Activated naive CD4-positive, alpha-beta T cell treated with anti-CD3 and anti-CD28 coated beads for 36 hours (primary cell): Measurements from ENCODE around the gene LDLRAD4. TPM values are rescaled to one million over a fixed set of nuclear protein-coding genes. Genes with fewer than 3 reads are reported as not detected.

Experiments used
- CTCF ChIA-PET: fragments of 350-600 bp; sonication (Branson Sonifier 250); formaldehyde crosslinking; loops from one replicate; lab custom pipeline; 2021; ENCODE audit warnings: antibody characterized with exemption; lab: Charles Lee
- DNase-seq: peaks from one replicate; pipeline ENCODE4 v3.0.0-alpha.2; 2020
- H3K27ac Mint-ChIP-seq: one replicate; pipeline ENCODE4 v1.8.0; 2021; ENCODE audit warnings: mild to moderate bottlenecking, mixed read lengths
- H3K27me3 Mint-ChIP-seq: one replicate; pipeline ENCODE4 v1.8.0; 2021; ENCODE audit warnings: low read depth, mixed read lengths
- H3K36me3 Mint-ChIP-seq: one replicate; pipeline ENCODE4 v1.8.0; 2021; ENCODE audit warnings: low read depth, mixed read lengths
- H3K4me1 Mint-ChIP-seq: one replicate; pipeline ENCODE4 v1.8.0; 2021; ENCODE audit warnings: low read depth, mixed read lengths
- H3K4me3 Mint-ChIP-seq: one replicate; pipeline ENCODE4 v1.8.0; 2021; ENCODE audit warnings: mild to moderate bottlenecking, moderate library complexity, mixed read lengths
- H3K9me3 Mint-ChIP-seq: one replicate; pipeline ENCODE4 v1.8.0; 2021; ENCODE audit warnings: mixed read lengths
- intact Hi-C: fragments of 100-400 bp; cut with micrococcal nuclease; formaldehyde crosslinking; loops from one replicate; pipeline ENCODE4 v1.15.1; 2023
- total RNA-seq, 2 experiments: library from RNA; stranded (reverse); gene quantifications; one replicate each; pipeline ENCODE4 v1.2.3, GENCODE V29; 2021

Gene LDLRAD4
- total RNA-seq, 2 experiments from 2014 or later: 19.4 to 21.3 TPM

GRCh38 chr18:13370995-13371625 lies 152.6 kb downstream of the LDLRAD4 start:
- Mint-ChIP-seq H3K36me3 (no peaks in the 10 kb centered on the region), H3K4me1 (peaks cover 56% of the 10 kb centered on the region), H3K27me3 (no peaks in the 10 kb centered on the region), H3K4me3 (no peak overlapping the region), H3K9me3 (no peaks in the 10 kb centered on the region), H3K27ac (no peak overlapping the region)
- intact Hi-C loops: no loop called here
- DNase-seq: peak; percentile 3
- CTCF ChIA-PET: no interaction called here

GRCh38 chr18:13371689-13372418 lies 153.3 kb downstream of the LDLRAD4 start:
- no peak overlapping the region for H3K27ac Mint-ChIP-seq
- H3K9me3 Mint-ChIP-seq: no peaks in the 10 kb centered on the region
- DNase-seq: peak; percentile 7
- H3K27me3 Mint-ChIP-seq: no peaks in the 10 kb centered on the region
- no peaks in the 10 kb centered on the region for H3K36me3 Mint-ChIP-seq
- CTCF ChIA-PET: interaction anchor here (0.7 kb wide), 1 partner anchor 19 kb away, joined by 4 read pairs; no protein-coding TSS in a partner anchor
- intact Hi-C loops: no loop called here
- peaks cover 64% of the 10 kb centered on the region for H3K4me1 Mint-ChIP-seq
- H3K4me3 Mint-ChIP-seq: no peak overlapping the region

- H3K27ac Mint-ChIP-seq: no peak overlapping the region
- CTCF ChIA-PET: interaction anchor here (0.6 to 6.0 kb wide), 3 partner anchors 19 to 349 kb away, joined by 3 to 27 read pairs (median 4); no protein-coding TSS in a partner anchor
- H3K4me3 Mint-ChIP-seq: no peak overlapping the region
- intact Hi-C loops: no loop called here
- peak; percentile 20 for DNase-seq
- no peaks in the 10 kb centered on the region for H3K36me3 Mint-ChIP-seq
- H3K27me3 Mint-ChIP-seq: no peaks in the 10 kb centered on the region
- H3K9me3 Mint-ChIP-seq: no peaks in the 10 kb centered on the region
- H3K4me1 Mint-ChIP-seq: peaks cover 71% of the 10 kb centered on the region
These were observed 154.0 kb downstream of the LDLRAD4 start for GRCh38 chr18:13372531-13372951.

- DNase-seq: peak; percentile 3
- Mint-ChIP-seq H3K4me1 (peaks cover 85% of the 10 kb centered on the region), H3K9me3 (no peaks in the 10 kb centered on the region), H3K27ac (no peak overlapping the region), H3K36me3 (no peaks in the 10 kb centered on the region), H3K27me3 (no peaks in the 10 kb centered on the region), H3K4me3 (no peak overlapping the region)
- CTCF ChIA-PET: interaction anchor here (2.8 to 6.0 kb wide), 2 partner anchors 10 to 158 kb away, joined by 15 to 27 read pairs; no protein-coding TSS in a partner anchor
- intact Hi-C loops: no loop called here
These were observed 155.5 kb downstream of the LDLRAD4 start for GRCh38 chr18:13374096-13374467.

GRCh38 chr18:13374468-13375301 lies 156.1 kb downstream of the LDLRAD4 start:
- Mint-ChIP-seq H3K27ac (peak overlapping the region; percentile 86), H3K9me3 (no peaks in the 10 kb centered on the region), H3K27me3 (no peaks in the 10 kb centered on the region), H3K4me1 (peaks cover 83% of the 10 kb centered on the region), H3K4me3 (no peak overlapping the region), H3K36me3 (no peaks in the 10 kb centered on the region)
- peak; percentile 4 for DNase-seq
- intact Hi-C loops: loop anchor here (5.0 kb wide), 2 partner anchors 82 to 427 kb away; partner anchors contain the start of gene SEH1L
- CTCF ChIA-PET: interaction anchor here (0.7 to 6.0 kb wide), 5 partner anchors 11 to 159 kb away, joined by 3 to 27 read pairs (median 6); no protein-coding TSS in a partner anchor

- Mint-ChIP-seq H3K9me3 (no peaks in the 10 kb centered on the region), H3K4me3 (peak overlapping the region; percentile 32), H3K27ac (peak overlapping the region; percentile 86), H3K27me3 (no peaks in the 10 kb centered on the region), H3K36me3 (no peaks in the 10 kb centered on the region), H3K4me1 (peaks cover 81% of the 10 kb centered on the region)
- CTCF ChIA-PET: interaction anchor here (0.7 to 6.0 kb wide), 6 partner anchors 11 to 160 kb away, joined by 3 to 27 read pairs (median 6); no protein-coding TSS in a partner anchor
- intact Hi-C loops: loop anchor here (1.0 to 5.0 kb wide), 6 partner anchors 83 to 428 kb away; partner anchors contain the start of genes CEP192 and SEH1L
- DNase-seq: peak; percentile 93
These were observed 157.0 kb downstream of the LDLRAD4 start for GRCh38 chr18:13375302-13376255.

- H3K36me3 Mint-ChIP-seq: no peaks in the 10 kb centered on the region
- H3K27ac Mint-ChIP-seq: peak overlapping the region; percentile 86
- CTCF ChIA-PET: interaction anchor here (1.0 to 6.0 kb wide), 4 partner anchors 62 to 160 kb away, joined by 4 to 27 read pairs (median 5); no protein-coding TSS in a partner anchor
- H3K9me3 Mint-ChIP-seq: no peaks in the 10 kb centered on the region
- peaks cover 87% of the 10 kb centered on the region for H3K4me1 Mint-ChIP-seq
- H3K4me3 Mint-ChIP-seq: peak overlapping the region; percentile 17
- intact Hi-C loops: loop anchor here (1.0 to 5.0 kb wide), 6 partner anchors 84 to 429 kb away; partner anchors contain the start of genes CEP192 and SEH1L
- H3K27me3 Mint-ChIP-seq: no peaks in the 10 kb centered on the region
- DNase-seq: peak; percentile 56
These were observed 157.8 kb downstream of the LDLRAD4 start for GRCh38 chr18:13376298-13376840.

- DNase-seq: peak; percentile 90
- no peaks in the 10 kb centered on the region for H3K36me3 Mint-ChIP-seq
- H3K27me3 Mint-ChIP-seq: no peaks in the 10 kb centered on the region
- peak overlapping the region; percentile 35 for H3K4me3 Mint-ChIP-seq
- no peaks in the 10 kb centered on the region for H3K9me3 Mint-ChIP-seq
- CTCF ChIA-PET: interaction anchor here (0.7 to 6.0 kb wide), 5 partner anchors 62 to 161 kb away, joined by 4 to 27 read pairs (median 4); no protein-coding TSS in a partner anchor
- intact Hi-C loops: loop anchor here (1.0 to 5.0 kb wide), 12 partner anchors 56 to 430 kb away; partner anchors contain the start of genes CEP192 and SEH1L
- H3K27ac Mint-ChIP-seq: peak overlapping the region; percentile 86
- H3K4me1 Mint-ChIP-seq: peaks cover 88% of the 10 kb centered on the region
These were observed 158.3 kb downstream of the LDLRAD4 start for GRCh38 chr18:13376841-13377351.

- H3K27me3 Mint-ChIP-seq: no peaks in the 10 kb centered on the region
- peak overlapping the region; percentile 86 for H3K27ac Mint-ChIP-seq
- peak; percentile 55 for DNase-seq
- CTCF ChIA-PET: interaction anchor here (0.7 to 6.0 kb wide), 3 partner anchors 102 to 161 kb away, joined by 4 to 27 read pairs (median 4); no protein-coding TSS in a partner anchor
- intact Hi-C loops: loop anchor here (1.0 to 5.0 kb wide), 11 partner anchors 56 to 430 kb away; partner anchors contain the start of genes CEP192 and SEH1L
- no peaks in the 10 kb centered on the region for H3K36me3 Mint-ChIP-seq
- H3K4me3 Mint-ChIP-seq: peak overlapping the region; percentile 19
- H3K9me3 Mint-ChIP-seq: no peaks in the 10 kb centered on the region
- H3K4me1 Mint-ChIP-seq: peaks cover 88% of the 10 kb centered on the region
These were observed 158.9 kb downstream of the LDLRAD4 start for GRCh38 chr18:13377496-13377895.

GRCh38 chr18:13378150-13378549 lies 159.6 kb downstream of the LDLRAD4 start:
- Mint-ChIP-seq H3K27me3 (no peaks in the 10 kb centered on the region), H3K27ac (peak overlapping the region; percentile 60), H3K36me3 (no peaks in the 10 kb centered on the region), H3K4me3 (no peak overlapping the region), H3K4me1 (peaks cover 88% of the 10 kb centered on the region), H3K9me3 (no peaks in the 10 kb centered on the region)
- CTCF ChIA-PET: interaction anchor here (1.1 to 6.0 kb wide), 2 partner anchors 53 to 162 kb away, joined by 3 to 27 read pairs; no protein-coding TSS in a partner anchor
- peak; percentile 18 for DNase-seq
- intact Hi-C loops: loop anchor here (5.0 kb wide), 2 partner anchors 86 to 431 kb away; partner anchors contain the start of gene SEH1L
